NCI-H2196 treated with DMSO at 0.1 percent for 48 hours (cell line): ENCODE measurements around the gene PTGR3.

Experiments used
- DNase-seq: peaks from one replicate; lab custom pipeline; 2025; ENCODE audit not compliant: unreplicated experiment; lab: John Stamatoyannopoulos, UW

The PTGR3 gene

DNA sequence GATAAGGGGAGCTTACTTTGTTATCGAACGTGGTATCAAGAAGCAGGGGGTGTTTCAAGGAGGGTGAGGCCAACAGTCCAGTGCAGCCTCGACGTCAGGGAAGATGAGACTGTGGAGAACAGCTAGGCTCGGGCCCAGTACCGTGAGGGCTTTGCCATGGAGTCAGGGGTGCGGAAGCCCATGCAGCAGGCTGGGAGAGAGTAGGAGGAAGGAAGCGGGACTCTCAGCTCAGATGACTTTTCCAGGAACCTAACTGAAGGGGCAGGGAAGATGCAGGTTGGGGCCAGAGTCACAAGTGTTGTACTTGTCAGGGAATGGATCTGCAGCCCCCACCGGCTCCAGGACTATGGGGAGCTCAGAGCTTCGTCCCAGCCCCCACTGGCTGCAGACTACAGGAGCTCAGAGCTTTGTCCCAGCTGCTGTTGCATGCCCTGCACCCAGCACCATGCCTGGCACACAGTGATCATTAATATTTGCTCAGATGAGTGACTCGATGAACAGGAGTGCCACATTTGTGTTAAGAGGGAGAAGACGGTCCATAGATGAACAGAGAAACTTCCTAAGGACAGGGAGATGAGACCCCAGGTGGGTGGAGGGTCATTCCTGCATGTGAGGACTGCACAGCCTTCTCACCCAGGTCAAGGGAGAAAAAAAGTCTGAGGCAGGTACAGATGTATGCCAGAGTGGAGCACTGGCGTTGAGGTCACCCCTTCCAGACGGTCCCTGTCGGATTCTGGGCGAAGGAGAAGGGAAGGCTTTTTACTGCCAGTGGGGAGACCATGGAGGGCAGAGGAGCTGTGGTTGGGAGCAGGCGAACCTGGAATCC, 36.4 kb downstream of the PTGR3 start:
- DNase-seq, result no peak

DNA sequence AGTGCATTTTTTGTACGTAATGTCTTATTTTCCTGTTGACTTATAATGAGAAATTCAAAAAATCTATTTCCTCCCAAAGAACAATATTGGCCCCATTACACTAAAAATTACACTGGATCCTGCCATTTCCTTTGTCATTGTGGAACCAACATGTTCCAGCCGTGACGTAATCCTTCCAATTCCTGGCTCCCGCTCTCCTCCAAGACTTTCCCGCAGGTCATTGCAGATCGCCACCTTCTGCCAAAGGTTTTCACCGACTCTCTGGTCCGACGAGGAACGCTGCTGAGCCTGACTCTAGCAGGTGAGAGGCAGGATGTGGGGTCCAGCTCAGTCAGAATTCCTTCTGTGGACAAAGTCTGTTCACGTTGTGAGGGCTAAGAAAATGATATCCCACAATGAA, 38.0 kb downstream of the PTGR3 start:
- DNase-seq, result no peak

DNA sequence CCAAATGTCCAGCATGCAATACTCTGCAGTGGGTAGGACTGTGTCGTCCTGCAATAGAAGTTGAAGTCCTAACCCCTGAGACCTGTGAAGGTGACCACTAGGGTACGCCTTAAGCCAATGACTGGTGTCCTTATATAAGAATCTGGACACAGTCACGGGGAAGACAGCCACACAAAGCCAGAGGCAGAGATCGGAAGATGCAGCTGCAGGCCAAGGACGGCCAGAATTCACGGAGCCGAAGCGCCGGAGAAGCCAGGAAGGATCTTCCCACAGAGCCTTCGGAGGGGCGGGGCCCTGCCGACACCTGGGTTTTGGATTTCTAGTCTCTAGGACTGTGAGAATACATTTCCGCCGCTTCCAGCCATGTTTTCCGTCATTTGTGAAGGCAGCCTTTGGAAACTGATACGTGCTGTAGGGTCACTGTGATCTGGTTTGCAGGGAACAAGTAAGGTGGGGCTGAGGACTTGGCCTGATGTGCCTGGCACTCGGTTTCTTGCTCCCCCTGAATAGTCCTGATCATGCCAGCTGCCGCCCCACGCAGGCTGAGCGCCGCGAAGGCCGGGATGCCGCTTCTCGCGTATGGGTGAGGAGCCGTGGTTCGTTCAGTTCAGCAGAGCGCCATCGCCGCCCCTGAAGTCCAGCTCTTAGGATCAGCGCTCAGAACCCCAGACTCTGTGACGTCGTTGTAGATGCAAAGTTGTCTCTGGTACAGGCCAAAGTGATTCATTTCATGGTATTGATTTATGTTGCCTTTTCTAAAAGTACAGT, 38.7 kb downstream of the PTGR3 start:
- no peak for DNase-seq

DNA sequence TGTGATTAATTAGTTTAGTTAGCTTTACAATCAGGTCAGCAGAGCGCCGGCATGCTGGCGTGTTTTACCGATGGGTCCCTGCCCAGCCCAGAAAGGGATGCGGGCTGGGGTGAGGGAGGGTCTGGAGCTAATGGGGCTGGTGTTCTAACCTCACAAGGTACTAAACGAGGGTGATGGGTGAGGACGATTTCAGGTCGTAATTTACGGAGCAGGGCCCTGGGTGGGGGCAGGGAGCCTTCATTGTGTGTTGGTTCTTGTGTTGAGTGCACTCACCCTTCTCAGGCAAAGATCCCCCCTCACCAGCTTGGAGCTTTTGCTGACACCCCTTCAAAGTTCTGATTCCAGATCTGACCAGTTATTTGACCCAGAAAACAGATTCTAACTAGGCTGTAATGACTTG, 39.5 kb downstream of the PTGR3 start:
- no peak for DNase-seq

DNA sequence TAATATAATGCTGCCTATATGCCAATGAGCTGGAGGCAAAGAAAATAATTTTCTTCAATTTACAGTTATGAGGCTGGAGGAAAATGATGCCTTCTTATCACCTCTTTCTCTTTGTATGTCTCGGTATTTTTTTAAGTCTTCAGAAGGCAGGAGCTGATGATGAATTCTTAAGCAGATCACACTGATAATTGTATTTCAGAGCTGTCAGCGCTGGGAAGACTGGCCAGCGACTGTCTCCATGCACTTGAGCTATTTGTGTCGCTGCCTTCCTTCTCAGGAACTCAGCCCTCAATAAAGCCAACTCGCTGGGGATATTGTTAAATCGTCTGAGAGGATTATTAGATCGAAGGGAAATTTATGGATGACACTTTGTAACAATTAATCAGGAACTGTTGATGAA, 40.3 kb downstream of the PTGR3 start:
- DNase-seq, result no peak

GRCh38 chr18:75167759-75168618, 41.0 kb downstream of the PTGR3 start:
- peak; percentile 8 for DNase-seq

GRCh38 chr18:75167137-75167536, 41.8 kb downstream of the PTGR3 start:
- DNase-seq, result no peak

GRCh38 chr18:75165926-75166325, 43.0 kb downstream of the PTGR3 start:
- no peak for DNase-seq

DNA sequence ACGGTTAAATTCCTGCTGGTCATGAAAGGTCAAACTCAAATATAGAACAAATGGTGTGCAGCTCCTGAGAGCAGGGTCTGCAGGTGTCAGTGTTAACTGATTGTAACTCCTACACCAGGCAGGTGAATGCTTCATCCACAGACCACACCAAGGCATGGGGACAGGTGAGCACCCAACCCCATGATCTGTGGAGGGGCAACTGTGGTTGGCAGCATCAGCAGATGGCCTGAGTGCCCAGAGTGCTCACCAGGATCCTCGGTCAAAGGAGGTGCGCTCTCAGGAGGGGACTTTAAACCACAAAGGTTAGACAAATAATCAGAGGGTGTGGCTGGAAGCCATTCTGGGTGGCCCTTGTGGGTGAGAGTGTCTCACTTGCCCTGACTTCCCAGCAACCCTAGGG, 44.5 kb downstream of the PTGR3 start:
- no peak for DNase-seq

DNA sequence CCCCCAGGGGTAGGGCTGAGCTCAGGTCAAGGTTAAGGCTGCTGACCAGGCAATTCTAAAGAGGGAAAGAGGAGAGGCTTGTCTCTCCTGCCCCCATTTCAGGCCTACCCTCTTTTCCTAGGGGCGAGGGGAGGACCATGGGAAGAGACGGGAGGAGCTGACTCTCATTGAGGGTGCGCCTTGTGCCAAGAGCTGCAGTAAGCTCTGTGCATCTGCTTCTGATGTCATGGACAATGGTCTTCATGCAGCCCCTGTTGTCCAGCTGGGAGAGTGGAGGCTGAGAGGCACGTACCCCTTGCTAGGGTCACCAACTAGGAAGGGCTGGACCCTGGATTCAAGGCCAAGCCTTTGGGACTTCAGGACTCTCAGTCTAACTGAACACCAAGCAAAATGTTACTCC, 45.2 kb downstream of the PTGR3 start:
- no peak for DNase-seq

DNA sequence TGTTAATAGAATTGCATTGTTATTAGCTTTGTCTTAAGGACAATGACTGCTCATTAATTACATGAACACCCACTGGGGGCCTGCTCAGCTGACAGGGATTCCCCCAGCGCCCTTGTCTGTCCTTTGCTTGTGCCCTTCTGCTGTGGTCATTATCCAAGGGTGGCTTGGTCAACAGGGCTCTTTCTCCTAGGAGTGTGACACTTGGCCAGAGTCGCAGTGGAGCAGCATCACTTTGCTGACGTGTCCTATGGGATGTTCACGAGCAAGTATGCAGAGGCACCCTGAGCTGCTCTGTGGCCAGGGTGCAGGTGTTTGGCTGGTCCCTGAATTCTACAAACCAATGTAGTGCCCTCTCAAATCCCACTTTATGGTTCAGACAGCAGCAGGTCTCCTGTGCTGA, 46.0 kb downstream of the PTGR3 start:
- DNase-seq, result no peak

GRCh38 chr18:75162467-75162866, 46.5 kb downstream of the PTGR3 start:
- DNase-seq, result no peak

- peak; percentile 25 for DNase-seq
Observed at GRCh38 chr18:75161256-75162028, 47.5 kb downstream of the PTGR3 start.

DNA sequence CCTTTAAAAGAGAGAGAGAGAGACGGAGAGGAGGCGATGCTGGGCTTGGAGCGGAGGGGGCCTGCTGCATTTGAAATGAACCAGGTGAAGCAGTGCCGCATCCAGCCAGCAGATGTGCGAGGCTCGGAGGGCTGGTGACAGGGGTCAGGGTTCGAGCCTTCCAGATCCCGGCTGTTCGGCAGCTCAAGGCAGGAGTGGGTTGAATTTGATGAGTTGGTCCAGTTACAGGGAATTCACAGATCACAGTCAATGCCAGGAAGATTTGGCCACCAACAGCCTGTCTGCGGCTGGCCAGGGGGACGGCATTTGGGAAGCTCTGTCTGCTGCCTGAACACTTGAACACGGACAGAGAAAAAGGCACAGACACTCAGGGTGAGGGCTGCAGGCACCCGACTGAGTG, 48.6 kb downstream of the PTGR3 start:
- DNase-seq, result no peak

- no peak for DNase-seq
Observed at GRCh38 chr18:75159646-75160356, 49.1 kb downstream of the PTGR3 start.

DNA sequence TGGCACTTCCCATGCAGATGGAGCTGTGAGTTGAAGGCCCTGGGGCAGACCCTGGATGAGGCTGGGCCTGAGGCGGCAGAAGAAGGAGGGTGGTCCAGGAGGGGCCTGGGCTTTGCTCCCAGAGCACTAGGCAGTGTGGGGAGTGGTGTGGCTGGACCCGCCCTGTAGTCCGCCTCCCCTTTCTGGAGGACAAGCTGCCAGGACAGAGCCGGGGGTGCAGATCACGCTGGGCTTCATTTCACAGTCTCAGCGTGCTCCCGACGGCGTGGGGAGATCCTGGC, 49.8 kb downstream of the PTGR3 start:
- DNase-seq, result no peak
